ENCODE data around the gene NUP210. TPM values are rescaled to one million over a fixed set of nuclear protein-coding genes. Genes with fewer than 3 reads are reported as not detected.
"Not testable (repeated sequence)": the region's sequence is repeated elsewhere in the genome, so short reads cannot be mapped to it uniquely, and the experiment has no call there.

The NUP210 gene
- total RNA-seq, 2 experiments from 2014 or later = 196 to 204 TPM

GRCh38 chr3:13397316-13397715 lies 22.8 kb downstream of the NUP210 start:
- ChIA-PET POLR2A (no interaction called here), CTCF (interaction anchor here (0.6 to 1.5 kb wide), 3 partner anchors 8 to 19 kb away, joined by 3 to 4 read pairs (median 3); no protein-coding TSS in a partner anchor)
- peaks cover under 1% of the 10 kb centered on the region for H3K4me1 Mint-ChIP-seq
- H3K27ac Mint-ChIP-seq = no peak overlapping the region
- H3K36me3 Mint-ChIP-seq (ENCODE audit: low read depth) = peaks cover 34% of the 10 kb centered on the region
- no peaks in the 10 kb centered on the region for H3K27me3 Mint-ChIP-seq
- no peak overlapping the region for H3K4me3 Mint-ChIP-seq
- H3K9me3 Mint-ChIP-seq = no peaks in the 10 kb centered on the region
- DNase-seq = no peak

- no peaks in the 10 kb centered on the region for H3K27me3 Mint-ChIP-seq
- H3K4me3 Mint-ChIP-seq = no peak overlapping the region
- ChIA-PET POLR2A (no interaction called here), CTCF (interaction anchor here (1.1 to 1.4 kb wide), 2 partner anchors 22 to 379 kb away, joined by 3 read pairs; no protein-coding TSS in a partner anchor)
- no peak overlapping the region for H3K27ac Mint-ChIP-seq
- H3K9me3 Mint-ChIP-seq = no peaks in the 10 kb centered on the region
- DNase-seq = no peak
- H3K4me1 Mint-ChIP-seq = peaks cover 5% of the 10 kb centered on the region
- H3K36me3 Mint-ChIP-seq (ENCODE audit: low read depth) = peaks cover 50% of the 10 kb centered on the region
These were observed 25.8 kb downstream of the NUP210 start for GRCh38 chr3:13394363-13394762.

GRCh38 chr3:13393427-13394360 lies 26.4 kb downstream of the NUP210 start:
- Mint-ChIP-seq H3K27me3 (no peaks in the 10 kb centered on the region), H3K36me3 (ENCODE audit: low read depth) (peaks cover 57% of the 10 kb centered on the region), H3K27ac (no peak overlapping the region), H3K4me1 (peaks cover 5% of the 10 kb centered on the region), H3K9me3 (no peaks in the 10 kb centered on the region), H3K4me3 (no peak overlapping the region)
- CTCF ChIA-PET = interaction anchor here (0.6 to 2.6 kb wide), 10 partner anchors 10 to 443 kb away, joined by 3 to 9 read pairs (median 4); no protein-coding TSS in a partner anchor
- POLR2A ChIA-PET = no interaction called here
- no peak for DNase-seq

- H3K4me3 Mint-ChIP-seq = no peak overlapping the region
- H3K4me1 Mint-ChIP-seq = peaks cover 12% of the 10 kb centered on the region
- H3K36me3 Mint-ChIP-seq (ENCODE audit: low read depth) = peaks cover 63% of the 10 kb centered on the region
- no peaks in the 10 kb centered on the region for H3K9me3 Mint-ChIP-seq
- ChIA-PET POLR2A (no interaction called here), CTCF (interaction anchor here (1.1 to 2.6 kb wide), 4 partner anchors 11 to 45 kb away, joined by 3 to 8 read pairs (median 6); no protein-coding TSS in a partner anchor)
- H3K27me3 Mint-ChIP-seq = no peaks in the 10 kb centered on the region
- H3K27ac Mint-ChIP-seq = peak overlapping the region; percentile 44
- peak; percentile 28 for DNase-seq
These were observed 28.8 kb downstream of the NUP210 start for GRCh38 chr3:13391308-13391707.

GRCh38 chr3:13389378-13389777 lies 30.7 kb downstream of the NUP210 start:
- CTCF ChIA-PET = interaction anchor here (2.6 kb wide), 1 partner anchor 9 kb away, joined by 8 read pairs; no protein-coding TSS in a partner anchor
- Mint-ChIP-seq H3K36me3 (ENCODE audit: low read depth) (peaks cover 65% of the 10 kb centered on the region), H3K4me1 (peaks cover 19% of the 10 kb centered on the region), H3K27me3 (no peaks in the 10 kb centered on the region), H3K4me3 (no peak overlapping the region), H3K27ac (no peak overlapping the region), H3K9me3 (no peaks in the 10 kb centered on the region)
- POLR2A ChIA-PET = no interaction called here
- no peak for DNase-seq

DNA sequence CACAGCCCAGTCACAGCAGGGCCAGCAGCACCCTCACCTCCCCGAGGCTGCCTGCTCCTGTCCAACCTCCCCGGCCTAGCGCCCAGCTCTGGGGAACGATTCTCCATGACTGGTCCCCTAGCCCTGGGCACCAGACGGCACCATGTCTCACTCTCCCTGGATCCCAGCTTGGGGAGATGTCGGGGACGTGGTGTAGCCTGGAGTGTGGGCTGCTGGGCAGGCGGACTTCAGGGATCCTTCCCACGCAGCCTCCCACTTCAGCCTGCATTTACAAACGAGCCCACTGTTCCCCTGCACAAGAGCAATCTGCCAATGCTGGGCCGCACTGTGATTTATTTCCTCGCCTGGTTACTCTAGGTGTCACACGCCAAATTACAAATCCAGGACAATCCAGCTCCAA lies 31.3 kb downstream of the NUP210 start:
- Mint-ChIP-seq H3K9me3 (no peaks in the 10 kb centered on the region), H3K36me3 (ENCODE audit: low read depth) (peaks cover 71% of the 10 kb centered on the region), H3K4me1 (peaks cover 19% of the 10 kb centered on the region), H3K27ac (no peak overlapping the region), H3K27me3 (no peaks in the 10 kb centered on the region), H3K4me3 (no peak overlapping the region)
- ChIA-PET POLR2A (no interaction called here), CTCF (no interaction called here)
- no peak for DNase-seq

GRCh38 chr3:13385373-13385965 lies 34.7 kb downstream of the NUP210 start:
- Mint-ChIP-seq H3K36me3 (ENCODE audit: low read depth) (peaks cover 69% of the 10 kb centered on the region), H3K27ac (no peak overlapping the region), H3K27me3 (no peaks in the 10 kb centered on the region), H3K4me1 (peaks cover 17% of the 10 kb centered on the region), H3K9me3 (no peaks in the 10 kb centered on the region), H3K4me3 (no peak overlapping the region)
- ChIA-PET POLR2A (no interaction called here), CTCF (interaction anchor here (3.0 kb wide), 1 partner anchor 7 kb away, joined by 9 read pairs; no protein-coding TSS in a partner anchor)
- DNase-seq = no peak

- POLR2A ChIA-PET = no interaction called here
- Mint-ChIP-seq H3K36me3 (ENCODE audit: low read depth) (peaks cover 55% of the 10 kb centered on the region), H3K9me3 (no peaks in the 10 kb centered on the region), H3K27me3 (no peaks in the 10 kb centered on the region), H3K4me3 (no peak overlapping the region), H3K27ac (no peak overlapping the region), H3K4me1 (peaks cover 7% of the 10 kb centered on the region)
- no peak for DNase-seq
- CTCF ChIA-PET = interaction anchor here (1.1 to 1.5 kb wide), 3 partner anchors 10 to 43 kb away, joined by 3 to 8 read pairs (median 3); no protein-coding TSS in a partner anchor
These were observed 39.2 kb downstream of the NUP210 start for GRCh38 chr3:13380971-13381370.

DNA sequence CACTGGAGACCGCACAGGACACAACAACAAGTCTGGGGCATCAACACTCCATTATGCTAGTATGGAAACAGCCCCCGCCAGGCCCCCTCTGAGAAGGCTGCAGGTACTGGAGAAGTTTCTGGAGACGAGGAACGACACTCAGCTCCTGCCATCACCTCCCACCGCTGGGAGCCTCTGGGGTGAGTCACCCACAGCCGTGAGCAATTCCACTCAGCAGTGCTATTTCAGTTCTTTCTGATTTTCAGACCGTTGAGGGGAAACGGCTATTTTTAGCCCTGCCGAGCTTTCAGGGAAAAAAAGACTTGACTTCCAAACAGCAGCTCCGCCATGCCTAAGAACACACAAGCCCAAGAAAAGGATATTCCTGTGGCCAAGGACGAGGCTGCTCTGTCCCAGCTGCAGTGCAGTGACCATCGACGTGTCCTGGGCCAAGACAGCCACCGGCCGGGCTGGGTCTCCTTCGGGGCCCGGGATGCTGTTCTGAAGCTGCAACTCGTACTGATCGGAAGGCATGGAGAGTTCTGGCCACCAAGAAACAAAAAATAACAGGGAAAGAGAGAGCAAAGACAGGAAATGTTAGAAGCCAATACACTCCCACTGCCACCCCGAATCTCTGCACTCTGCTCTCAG lies 40.8 kb downstream of the NUP210 start:
- Mint-ChIP-seq H3K4me1 (peaks cover 3% of the 10 kb centered on the region), H3K9me3 (no peaks in the 10 kb centered on the region), H3K27ac (peak overlapping the region; percentile 44), H3K27me3 (no peaks in the 10 kb centered on the region), H3K4me3 (no peak overlapping the region), H3K36me3 (ENCODE audit: low read depth) (peaks cover 45% of the 10 kb centered on the region)
- no peak for DNase-seq
- ChIA-PET POLR2A (no interaction called here), CTCF (interaction anchor here (1.2 to 1.5 kb wide), 3 partner anchors 11 to 26 kb away, joined by 3 to 8 read pairs (median 3); no protein-coding TSS in a partner anchor)

DNA sequence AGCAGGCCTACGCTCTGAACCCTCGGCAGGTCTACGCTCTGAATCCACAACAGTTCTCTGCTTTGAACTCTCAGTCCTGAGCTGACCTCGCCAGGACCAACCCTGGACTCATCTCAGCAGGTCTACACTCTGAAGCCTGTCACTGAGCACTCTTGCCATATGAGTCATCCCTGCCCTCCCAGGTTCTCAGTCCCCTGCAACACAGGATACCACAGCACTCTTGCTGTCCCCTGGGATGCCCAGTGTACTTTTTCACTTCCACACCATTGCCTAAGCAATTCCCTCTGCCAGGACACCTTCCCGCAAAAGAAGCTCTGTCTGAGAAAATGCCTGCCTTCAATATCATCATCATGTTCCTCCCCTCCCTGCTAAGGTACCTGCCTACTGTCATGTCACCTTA lies 42.0 kb downstream of the NUP210 start:
- H3K27me3 Mint-ChIP-seq = no peaks in the 10 kb centered on the region
- no peaks in the 10 kb centered on the region for H3K9me3 Mint-ChIP-seq
- H3K4me1 Mint-ChIP-seq = no peaks in the 10 kb centered on the region
- peaks cover 38% of the 10 kb centered on the region for H3K36me3 Mint-ChIP-seq (ENCODE audit: low read depth)
- no peak overlapping the region for H3K4me3 Mint-ChIP-seq
- POLR2A ChIA-PET = no interaction called here
- no peak for DNase-seq
- H3K27ac Mint-ChIP-seq = peak overlapping the region; percentile 70
- CTCF ChIA-PET = interaction anchor here (1.2 kb wide), 1 partner anchor 21 kb away, joined by 4 read pairs; no protein-coding TSS in a partner anchor

DNA sequence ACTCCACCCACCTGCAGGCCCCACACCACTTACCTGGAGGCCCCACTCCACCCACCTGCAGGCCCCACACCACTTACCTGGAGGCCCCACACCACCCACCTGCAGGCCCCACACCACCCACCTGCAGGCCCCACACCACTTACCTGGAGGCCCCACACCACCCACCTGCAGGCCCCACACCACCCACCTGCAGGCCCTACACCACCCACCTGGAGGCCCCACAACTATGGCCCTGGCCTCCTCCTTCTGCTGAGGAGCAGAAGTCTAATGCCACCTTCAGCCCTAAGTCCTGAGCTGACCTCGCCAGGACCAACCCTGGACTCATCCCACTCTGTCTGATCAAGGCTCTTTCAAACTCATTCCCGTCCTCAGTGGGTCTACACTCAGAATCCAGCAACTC lies 42.4 kb downstream of the NUP210 start:
- CTCF ChIA-PET = interaction anchor here (1.2 kb wide), 1 partner anchor 21 kb away, joined by 4 read pairs; no protein-coding TSS in a partner anchor
- H3K4me3 Mint-ChIP-seq, H3K9me3 Mint-ChIP-seq, H3K4me1 Mint-ChIP-seq, H3K27me3 Mint-ChIP-seq, DNase-seq, H3K27ac Mint-ChIP-seq, POLR2A ChIA-PET: not testable (repeated sequence)
- peaks cover 36% of the 10 kb centered on the region for H3K36me3 Mint-ChIP-seq (ENCODE audit: low read depth)

DNA sequence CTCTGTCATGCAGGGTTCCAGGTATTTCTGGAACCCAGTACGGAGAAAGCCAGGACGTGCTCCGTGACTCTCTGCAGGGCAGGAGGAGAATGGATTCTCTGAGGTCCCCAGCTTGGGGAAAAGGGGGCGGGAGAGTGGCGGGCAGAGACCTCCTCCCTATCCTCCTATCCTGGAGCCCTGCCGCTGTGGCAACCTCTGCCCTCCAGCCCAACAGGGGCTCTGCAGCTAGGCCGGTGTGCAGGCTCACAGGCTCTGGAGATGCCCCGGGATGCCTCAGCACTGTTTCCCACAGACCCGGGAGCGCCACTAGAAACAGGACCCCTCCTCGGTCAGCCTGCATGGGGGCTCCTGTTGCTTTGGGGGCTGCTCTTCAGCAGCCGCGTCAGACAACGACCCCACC lies 43.1 kb downstream of the NUP210 start:
- no peak overlapping the region for H3K27ac Mint-ChIP-seq
- no peaks in the 10 kb centered on the region for H3K27me3 Mint-ChIP-seq
- peaks cover 36% of the 10 kb centered on the region for H3K36me3 Mint-ChIP-seq (ENCODE audit: low read depth)
- CTCF ChIA-PET = no interaction called here
- POLR2A ChIA-PET = no interaction called here
- DNase-seq = no peak
- no peaks in the 10 kb centered on the region for H3K4me1 Mint-ChIP-seq
- H3K9me3 Mint-ChIP-seq = no peaks in the 10 kb centered on the region
- H3K4me3 Mint-ChIP-seq = no peak overlapping the region
